Measurements from ENCODE around the gene C1GALT1.

Gene C1GALT1

GRCh38 chr7:7176406-7177043 lies 5.8 kb upstream of the C1GALT1 start:
- no peak for TF ChIP-seq EZH2 (IDR thresholded peaks at IDR 0.05)
- Histone ChIP-seq H3K4me3 (no peak overlapping the region), H3K9ac (ENCODE audit: insufficient read length) (no peak overlapping the region), H3K36me3 (ENCODE audit: insufficient read depth, low read length) (no peaks in the 10 kb centered on the region), H3K27ac (no peak overlapping the region), H3K9me3 (ENCODE audit: low read depth, low read length) (no peaks in the 10 kb centered on the region)
- no peak for DNase-seq (ENCODE audit: low read depth, low spot score)

- no peak for DNase-seq (ENCODE audit: low read depth, low spot score)
- H3K4me3 ChIP-seq, result no peak overlapping the region
Measured at GRCh38 chr7:7177044-7177517, 5.3 kb upstream of the C1GALT1 start.

DNA sequence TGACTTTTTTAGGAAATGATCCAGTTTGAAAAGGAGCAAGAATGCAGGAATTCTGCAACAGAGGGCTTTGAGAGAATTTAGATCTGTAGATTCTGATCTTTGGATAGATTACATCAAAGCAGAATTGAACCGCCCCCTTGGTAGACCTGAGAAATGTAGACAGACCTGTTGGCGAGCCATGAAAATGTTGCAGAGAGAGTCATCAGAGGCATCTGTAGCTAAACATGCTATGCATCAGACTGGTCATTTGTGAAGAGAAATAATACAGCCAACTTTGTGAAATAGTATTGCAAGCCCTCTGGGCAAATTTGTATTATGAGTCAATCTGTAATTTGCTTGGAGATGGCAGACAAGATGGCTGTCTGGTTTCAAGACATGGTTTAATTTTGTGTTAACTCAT lies 4.3 kb upstream of the C1GALT1 start:
- H3K9ac ChIP-seq (ENCODE audit: insufficient read length), result no peak overlapping the region
- H3K36me3 ChIP-seq (ENCODE audit: insufficient read depth, low read length), result no peaks in the 10 kb centered on the region
- no peak for TF ChIP-seq POLR2AphosphoS5 (IDR thresholded peaks at IDR 0.05; ENCODE audit: borderline replicate concordance, low read depth, low read length)
- no peak for TF ChIP-seq EZH2 (IDR thresholded peaks at IDR 0.05)
- no peak for TF ChIP-seq FOXP2 (optimal IDR thresholded peaks at IDR 0.05; ENCODE audit: control extremely low read depth, extremely low read length, insufficient read depth)
- H3K9me3 ChIP-seq (ENCODE audit: low read depth, low read length), result no peaks in the 10 kb centered on the region
- no peak overlapping the region for H3K4me3 ChIP-seq
- no peak overlapping the region for H3K27ac ChIP-seq
- DNase-seq (ENCODE audit: low read depth, low spot score), result no peak

More at GRCh38 chr7:7177044-7177517, 5.3 kb upstream of the C1GALT1 start:
- Histone ChIP-seq H3K36me3 (ENCODE audit: insufficient read depth, low read length) (no peaks in the 10 kb centered on the region), H3K9ac (ENCODE audit: insufficient read length) (no peak overlapping the region), H3K9me3 (ENCODE audit: low read depth, low read length) (no peaks in the 10 kb centered on the region), H3K27ac (no peak overlapping the region)
- TF ChIP-seq EZH2 (IDR thresholded peaks at IDR 0.05), result no peak
- no peak for TF ChIP-seq FOXP2 (optimal IDR thresholded peaks at IDR 0.05; ENCODE audit: control extremely low read depth, extremely low read length, insufficient read depth)
- no peak for TF ChIP-seq POLR2AphosphoS5 (IDR thresholded peaks at IDR 0.05; ENCODE audit: borderline replicate concordance, low read depth, low read length)

GRCh38 chr7:7178906-7179305 lies 3.4 kb upstream of the C1GALT1 start:
- TF ChIP-seq POLR2AphosphoS5 (IDR thresholded peaks at IDR 0.05; ENCODE audit: borderline replicate concordance, low read depth, low read length) (no peak), FOXP2 (optimal IDR thresholded peaks at IDR 0.05; ENCODE audit: control extremely low read depth, extremely low read length, insufficient read depth) (no peak), EZH2 (IDR thresholded peaks at IDR 0.05) (no peak)
- DNase-seq (ENCODE audit: low read depth, low spot score), result no peak
- Histone ChIP-seq H3K4me3 (no peak overlapping the region), H3K27ac (no peak overlapping the region), H3K9me3 (ENCODE audit: low read depth, low read length) (no peaks in the 10 kb centered on the region), H3K9ac (ENCODE audit: insufficient read length) (no peak overlapping the region), H3K36me3 (ENCODE audit: insufficient read depth, low read length) (no peaks in the 10 kb centered on the region)

DNA sequence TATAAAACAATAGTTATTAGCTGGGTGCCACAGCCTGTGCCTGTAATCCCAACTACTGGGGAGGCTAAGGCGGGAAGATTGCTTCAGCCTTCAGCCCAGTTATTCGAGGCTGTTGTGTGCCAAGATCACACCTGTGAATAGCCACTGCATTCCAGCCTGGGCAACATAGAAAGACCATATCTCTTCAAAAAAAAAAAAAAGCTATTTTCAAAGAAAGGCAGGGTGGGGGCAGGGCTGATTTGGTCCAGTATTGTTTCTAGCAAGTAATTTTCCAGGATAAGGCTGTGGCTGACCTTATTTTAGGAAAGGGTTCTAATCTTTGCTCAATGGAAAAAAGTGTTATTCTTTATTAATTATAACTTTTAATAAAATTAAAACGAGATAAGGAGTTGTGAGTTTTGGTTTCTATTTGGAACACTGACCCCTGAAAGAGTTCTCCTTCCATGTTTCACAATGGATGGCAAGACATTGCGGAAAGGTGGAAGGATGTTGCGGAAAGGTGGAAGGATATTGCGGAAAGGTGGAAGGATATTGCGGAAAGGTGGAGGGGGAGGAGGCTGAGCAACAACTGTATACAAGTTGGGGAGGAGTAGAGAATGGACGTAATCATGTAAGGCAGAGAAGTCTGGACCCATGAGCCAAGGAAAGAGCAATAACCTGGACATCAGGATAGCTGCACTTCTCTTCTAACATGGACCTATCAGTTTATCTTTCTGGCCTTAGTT lies 1.5 kb upstream of the C1GALT1 start:
- H3K27ac ChIP-seq, result no peak overlapping the region
- no peaks in the 10 kb centered on the region for H3K9me3 ChIP-seq (ENCODE audit: low read depth, low read length)
- TF ChIP-seq EZH2 (IDR thresholded peaks at IDR 0.05) (no peak), POLR2AphosphoS5 (IDR thresholded peaks at IDR 0.05; ENCODE audit: borderline replicate concordance, low read depth, low read length) (no peak), FOXP2 (optimal IDR thresholded peaks at IDR 0.05; ENCODE audit: control extremely low read depth, extremely low read length, insufficient read depth) (no peak)
- H3K36me3 ChIP-seq (ENCODE audit: insufficient read depth, low read length), result no peaks in the 10 kb centered on the region
- H3K4me3 ChIP-seq, result no peak overlapping the region
- H3K9ac ChIP-seq (ENCODE audit: insufficient read length), result no peak overlapping the region
- DNase-seq (ENCODE audit: low read depth, low spot score), result no peak

DNA sequence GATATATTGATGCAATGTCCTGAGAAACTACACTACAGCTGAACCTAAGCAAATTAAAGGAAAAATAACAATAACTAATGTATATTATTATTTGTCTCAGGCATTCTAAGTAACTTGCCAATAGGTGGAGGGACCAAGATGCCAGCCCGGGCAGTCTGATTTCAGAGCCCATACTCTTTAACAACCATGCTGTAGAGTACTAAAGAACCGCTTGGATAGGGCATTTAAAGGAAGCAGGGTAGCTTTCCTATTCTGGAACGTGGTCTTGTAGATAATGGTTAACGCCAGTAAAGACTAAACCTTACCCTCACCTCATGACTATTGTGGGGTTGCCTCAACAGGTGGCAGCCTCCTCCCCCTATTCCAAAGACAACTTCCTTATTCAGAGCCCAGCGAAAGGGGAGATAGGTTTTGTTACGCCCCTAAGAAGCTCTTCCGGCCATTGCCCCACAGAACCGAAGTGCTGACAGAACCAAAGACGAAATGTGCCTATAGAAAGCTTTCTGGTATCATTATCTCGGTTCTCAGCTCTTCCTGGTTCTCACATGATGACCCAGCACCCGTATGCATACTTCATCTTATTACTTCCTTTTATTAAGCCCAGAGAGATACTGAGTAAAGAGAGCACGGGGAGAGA lies 707 bp upstream of the C1GALT1 start:
- Histone ChIP-seq H3K27ac (peak overlapping the region; percentile 25; the same call in 1 of the 2 replicates), H3K9me3 (ENCODE audit: low read depth, low read length) (no peaks in the 10 kb centered on the region), H3K4me3 (peak overlapping the region; percentile 77), H3K36me3 (ENCODE audit: insufficient read depth, low read length) (no peaks in the 10 kb centered on the region), H3K9ac (ENCODE audit: insufficient read length) (peak overlapping the region; percentile 73)
- TF ChIP-seq POLR2AphosphoS5 (IDR thresholded peaks at IDR 0.05; ENCODE audit: borderline replicate concordance, low read depth, low read length) (no peak), EZH2 (IDR thresholded peaks at IDR 0.05) (no peak), FOXP2 (optimal IDR thresholded peaks at IDR 0.05; ENCODE audit: control extremely low read depth, extremely low read length, insufficient read depth) (no peak)
- no peak for DNase-seq (ENCODE audit: low read depth, low spot score)

- H3K27ac ChIP-seq, result no peak overlapping the region
- H3K9me3 ChIP-seq (ENCODE audit: low read depth, low read length), result no peaks in the 10 kb centered on the region
- H3K9ac ChIP-seq (ENCODE audit: insufficient read length), result peak overlapping the region; percentile 80
- H3K36me3 ChIP-seq (ENCODE audit: insufficient read depth, low read length), result no peaks in the 10 kb centered on the region
- TF ChIP-seq EZH2 (IDR thresholded peaks at IDR 0.05) (no peak), POLR2AphosphoS5 (IDR thresholded peaks at IDR 0.05; ENCODE audit: borderline replicate concordance, low read depth, low read length) (no peak), FOXP2 (optimal IDR thresholded peaks at IDR 0.05; ENCODE audit: control extremely low read depth, extremely low read length, insufficient read depth) (no peak)
- H3K4me3 ChIP-seq, result peak overlapping the region; percentile 77
- no peak for DNase-seq (ENCODE audit: low read depth, low spot score)
Measured at GRCh38 chr7:7183061-7183837, 905 bp downstream of the C1GALT1 start.
